Bronchial epithelial cell (primary cell): ENCODE results near the gene TMCC3. TPM values are rescaled to one million over a fixed set of nuclear protein-coding genes. Genes with fewer than 3 reads are reported as not detected.

Experiments used
- DNase-seq: peaks from one replicate; pipeline ENCODE4 v3.0.0-alpha.2; 2010; ENCODE audit warnings: low read depth
- FAIRE-seq: peaks from 2 replicates; lab custom pipeline; 2011; peaks lifted over from hg19 to GRCh38; lab: Jason Lieb, UNC
- H3K27me3 ChIP-seq: 2 replicates; pipeline ENCODE4 v1.5.1; 2011; ENCODE audit warnings: low read length; ENCODE audit not compliant: control insufficient read depth, insufficient read depth
- H3K36me3 ChIP-seq: 2 replicates; pipeline ENCODE4 v1.5.1; 2011; ENCODE audit warnings: low read length; ENCODE audit not compliant: control insufficient read depth, insufficient read depth
- H3K4me3 ChIP-seq: 2 replicates; pipeline ENCODE4 v1.5.1; 2011; ENCODE audit warnings: mild to moderate bottlenecking, low read depth, low read length, control low read depth
- CTCF ChIP-seq: IDR thresholded peaks from 2 replicates; pipeline ENCODE4 v1.5.1; 2011; ENCODE audit warnings: mild to moderate bottlenecking, moderate library complexity, low read length, control low read depth, inconsistent platforms; ENCODE audit not compliant: insufficient read depth, severe bottlenecking
- total RNA-seq: library from RNA; depleted of rRNA; stranded (reverse); fragments of >200 nt; gene quantifications from 2 replicates; pipeline ENCODE4 v1.2.1, GENCODE V29; 2014

Gene TMCC3
- total RNA-seq, 1 donor from 2014 or later: 5.8 TPM

GRCh38 chr12:94690198-94690771, 39.9 kb upstream of the TMCC3 start:
- FAIRE-seq: no peak
- Histone ChIP-seq H3K36me3 (no peaks in the 10 kb centered on the region), H3K4me3 (no peak overlapping the region), H3K27me3 (no peaks in the 10 kb centered on the region)
- no peak for DNase-seq
- no peak for TF ChIP-seq CTCF

DNA sequence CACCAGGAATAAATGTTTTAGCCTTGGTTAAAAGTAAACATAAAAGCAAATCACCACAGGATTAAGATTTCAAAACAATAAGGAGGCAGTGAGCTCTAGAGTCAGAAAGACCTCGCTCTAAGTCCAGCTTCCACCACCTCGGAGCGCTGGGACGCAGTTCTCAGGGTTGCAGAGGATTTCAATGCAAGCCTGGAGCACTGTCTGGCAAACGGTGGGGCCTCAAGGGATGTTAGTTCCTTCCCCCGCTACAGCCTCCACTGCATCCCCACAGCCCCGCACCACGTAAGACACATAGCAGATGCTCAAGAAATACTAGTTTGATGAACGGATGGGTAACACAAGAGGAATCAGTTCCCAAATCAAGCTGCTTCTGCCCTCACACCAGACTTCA, 39.3 kb upstream of the TMCC3 start:
- FAIRE-seq: no peak
- no peak for DNase-seq
- no peak for TF ChIP-seq CTCF
- no peak overlapping the region for H3K4me3 ChIP-seq
- H3K27me3 ChIP-seq: no peaks in the 10 kb centered on the region
- H3K36me3 ChIP-seq: no peaks in the 10 kb centered on the region

GRCh38 chr12:94689002-94689645, 38.8 kb upstream of the TMCC3 start:
- Histone ChIP-seq H3K27me3 (no peaks in the 10 kb centered on the region), H3K36me3 (no peaks in the 10 kb centered on the region), H3K4me3 (no peak overlapping the region)
- no peak for FAIRE-seq
- peak; percentile 49 for DNase-seq
- no peak for TF ChIP-seq CTCF

- FAIRE-seq: no peak
- H3K36me3 ChIP-seq: no peaks in the 10 kb centered on the region
- TF ChIP-seq CTCF: no peak
- DNase-seq: no peak
- no peak overlapping the region for H3K4me3 ChIP-seq
- no peaks in the 10 kb centered on the region for H3K27me3 ChIP-seq
These were observed 37.5 kb upstream of the TMCC3 start for GRCh38 chr12:94687891-94688290.

DNA sequence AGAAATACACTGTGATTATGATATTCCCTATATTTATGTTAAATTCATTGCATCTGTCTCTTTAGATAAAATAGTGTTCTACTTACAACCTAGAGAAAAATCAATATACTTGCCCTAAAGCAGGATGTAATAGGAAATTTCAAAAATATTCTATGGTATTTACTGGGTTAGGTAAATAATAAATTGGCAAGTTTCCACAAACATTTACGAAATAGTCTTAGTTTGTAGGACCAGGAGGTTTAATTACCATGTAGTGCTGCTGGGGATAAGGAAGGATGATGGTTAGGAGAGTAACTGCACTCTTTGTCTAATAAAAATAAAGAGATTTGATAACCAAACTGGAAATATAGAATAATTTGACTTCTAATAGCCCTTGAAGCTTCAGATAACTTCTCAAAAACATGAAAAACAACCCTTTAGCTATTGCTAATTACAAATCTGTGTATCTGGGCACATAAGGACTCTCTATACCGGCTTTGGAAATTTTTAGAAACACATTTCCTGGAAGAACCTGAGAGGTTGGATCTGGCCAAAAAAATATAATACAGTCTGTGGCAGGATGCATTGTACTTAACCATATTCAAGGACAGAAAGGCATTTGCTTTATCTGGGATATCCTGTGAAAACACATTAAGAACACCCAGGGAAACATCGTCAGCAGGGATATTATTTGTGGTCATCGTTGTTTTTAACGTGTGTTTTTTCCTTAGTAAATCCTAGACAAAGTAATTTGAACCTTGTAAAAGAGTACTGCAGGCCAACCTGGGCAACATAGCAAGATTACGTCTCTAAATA, 36.7 kb upstream of the TMCC3 start:
- DNase-seq (peak; percentile 37), FAIRE-seq (no peak)
- Histone ChIP-seq H3K4me3 (no peak overlapping the region), H3K36me3 (no peaks in the 10 kb centered on the region), H3K27me3 (no peaks in the 10 kb centered on the region)
- TF ChIP-seq CTCF: no peak
